Panc1 (cell line): ENCODE results near the gene CDK17. TPM values are rescaled to one million over a fixed set of nuclear protein-coding genes. Genes with fewer than 3 reads are reported as not detected.
A peak's percentile ranks its signal among the peaks of the same experiment; 100 is the strongest.

Experiments
- ATAC-seq: fragments of 200-7000 bp; cut with Tn5 transposase; 2 replicates; pipeline ENCODE4 v1.9.1; 2020; ENCODE audit warnings: mild to moderate bottlenecking, moderate library complexity
- BruUV-seq: library from RNA; stranded (reverse); fragments of 400-500 nt; replicated peaks from 2 replicates; lab custom pipeline; 2021; lab: Mats Ljungman, UMichigan
- CTCF ChIA-PET: fragments of 300-600 bp; sonication (Branson Sonifier 250); formaldehyde crosslinking; loops from one replicate; lab custom pipeline; 2022; ENCODE audit warnings: antibody characterized with exemption; lab: Charles Lee
- POLR2A ChIA-PET: fragments of 300-600 bp; sonication (Branson Sonifier 250); formaldehyde crosslinking; loops from one replicate; lab custom pipeline; 2022; ENCODE audit warnings: antibody characterized with exemption; lab: Charles Lee
- DNase-seq: peaks from one replicate; pipeline ENCODE4 v3.0.0-alpha.2; 2010; ENCODE audit warnings: low read depth, low spot score
- H3K27ac ChIP-seq: 2 replicates; pipeline ENCODE4 v1.5.1; 2011; ENCODE audit warnings: mild to moderate bottlenecking, low read length, inconsistent platforms
- H3K27me3 ChIP-seq: fragments of 200-500 bp; sonication (Bioruptor generic); 2 replicates; pipeline ENCODE4 v1.6.0; 2014; ENCODE audit warnings: low read length, inconsistent platforms; ENCODE audit not compliant: control insufficient read depth, insufficient read depth
- H3K36me3 ChIP-seq: fragments of 200-500 bp; sonication (Bioruptor generic); 2 replicates; pipeline ENCODE4 v1.5.1; 2014; ENCODE audit warnings: inconsistent platforms, mild to moderate bottlenecking, low read length, moderate library complexity; ENCODE audit not compliant: control insufficient read depth, insufficient read depth
- H3K4me1 ChIP-seq: 2 replicates; pipeline ENCODE4 v1.5.1; 2011; ENCODE audit warnings: inconsistent platforms, mild to moderate bottlenecking, low read length, moderate library complexity; ENCODE audit not compliant: control insufficient read depth, insufficient read depth
- H3K4me3 ChIP-seq, 2 experiments: 2 replicates each; pipeline ENCODE4 v1.5.1; 2011 to 2012; ENCODE audit warnings: low read depth in 2 of 2, low read length in 2 of 2, mild to moderate bottlenecking in 2 of 2, inconsistent platforms in 1 of 2, moderate library complexity in 1 of 2
- H3K9me3 ChIP-seq: fragments of 200-500 bp; sonication (Bioruptor generic); 2 replicates; pipeline ENCODE4 v1.5.1; 2014; ENCODE audit warnings: low read depth, mild to moderate bottlenecking, inconsistent platforms, low read length, moderate library complexity; ENCODE audit not compliant: control insufficient read depth, insufficient read depth
- CTCF ChIP-seq: fragments of 450-650 bp; IDR thresholded peaks from 2 replicates; pipeline ENCODE4 v1.5.1; 2017; ENCODE audit warnings: mild to moderate bottlenecking
- POLR2AphosphoS5 ChIP-seq: IDR thresholded peaks from 2 replicates; pipeline ENCODE4 v1.6.1; 2012; ENCODE audit warnings: mild to moderate bottlenecking, low read depth, low read length, moderate library complexity
- REST ChIP-seq, 2 experiments: IDR thresholded peaks; 2 replicates each; pipeline ENCODE4 v1.6.1; 2011 to 2012; ENCODE audit warnings: low read depth in 2 of 2, control low read depth in 1 of 2, low read length in 1 of 2, mild to moderate bottlenecking in 1 of 2, moderate library complexity in 1 of 2; ENCODE audit not compliant: insufficient read depth in 1 of 2
- SIN3A ChIP-seq: IDR thresholded peaks from 2 replicates; pipeline ENCODE4 v1.6.1; 2012; ENCODE audit warnings: low read depth, mild to moderate bottlenecking, low read length, moderate library complexity, borderline replicate concordance; ENCODE audit not compliant: insufficient read depth
- TCF7L2 ChIP-seq: IDR thresholded peaks from 2 replicates; pipeline ENCODE4 v1.6.1; 2011; ENCODE audit warnings: mild to moderate bottlenecking, low read depth, low read length, inconsistent platforms
- in situ Hi-C: cut with HindIII; loops from 2 replicates; pipeline ENCODE4 v1.10.0; 2016; ENCODE audit warnings: low sequenced_read_pairs, low pct_unique_long_range_greater_than_20kb
- intact Hi-C: fragments of 100-400 bp; cut with micrococcal nuclease; formaldehyde crosslinking; loops from one replicate; pipeline ENCODE4 v1.10.0; 2022; ENCODE audit not compliant: unreplicated experiment
- total RNA-seq: library from RNA; stranded (reverse); gene quantifications from one replicate; pipeline ENCODE4 v1.2.1, GENCODE V29; 2021; ENCODE audit not compliant: unreplicated experiment

Gene CDK17
- total RNA-seq, 1 experiment from 2014 or later: 23.2 TPM

- no peak for ATAC-seq
- in situ Hi-C loops (no loop called here), intact Hi-C loops (no loop called here)
- BruUV-seq: no TSS peak
- no peak overlapping the region for H3K27ac ChIP-seq
- ChIA-PET CTCF (no interaction called here), POLR2A (no interaction called here)
- H3K4me1 ChIP-seq: peaks cover 3% of the 10 kb centered on the region; the same call in 1 of the 2 replicates
- DNase-seq: no peak
- TF ChIP-seq SIN3A (no peak), REST (IDR thresholded peaks at IDR 0.05; ENCODE audit: insufficient read depth in 1 of 2, low read depth in 2 of 2, low read length in 1 of 2) (no peak), TCF7L2 (no peak), POLR2AphosphoS5 (no peak), CTCF (no peak)
- H3K36me3 ChIP-seq: no peaks in the 10 kb centered on the region
- H3K9me3 ChIP-seq: no peaks in the 10 kb centered on the region
- no peak overlapping the region for H3K4me3 ChIP-seq
- H3K27me3 ChIP-seq: no peaks in the 10 kb centered on the region
These were observed 161.7 kb downstream of the CDK17 start for GRCh38 chr12:96238336-96239047.

- Histone ChIP-seq H3K27ac (no peak overlapping the region), H3K27me3 (no peaks in the 10 kb centered on the region), H3K4me1 (peaks cover 3% of the 10 kb centered on the region; the same call in 1 of the 2 replicates), H3K36me3 (no peaks in the 10 kb centered on the region), H3K9me3 (no peaks in the 10 kb centered on the region), H3K4me3 (no peak overlapping the region)
- no TSS peak for BruUV-seq
- in situ Hi-C loops (no loop called here), intact Hi-C loops (no loop called here)
- ATAC-seq: peak; percentile 58
- TF ChIP-seq TCF7L2 (no peak), SIN3A (no peak), CTCF (no peak), POLR2AphosphoS5 (no peak), REST (IDR thresholded peaks at IDR 0.05; ENCODE audit: insufficient read depth in 1 of 2, low read depth in 2 of 2, low read length in 1 of 2) (no peak)
- POLR2A ChIA-PET: no interaction called here
- DNase-seq: peak; percentile 13
- CTCF ChIA-PET: no interaction called here
These were observed 162.7 kb downstream of the CDK17 start for GRCh38 chr12:96237465-96238077.
